GM19395 (cell line): Measurements from ENCODE around the gene NPAS2.

Experiments used
- ATAC-seq: cut with Tn5 transposase; IDR thresholded peaks from one replicate; pipeline ENCODE4 v1.9.1; 2021; ENCODE audit warnings: mild to moderate bottlenecking, moderate library complexity; ENCODE audit not compliant: unreplicated experiment

The NPAS2 gene

DNA sequence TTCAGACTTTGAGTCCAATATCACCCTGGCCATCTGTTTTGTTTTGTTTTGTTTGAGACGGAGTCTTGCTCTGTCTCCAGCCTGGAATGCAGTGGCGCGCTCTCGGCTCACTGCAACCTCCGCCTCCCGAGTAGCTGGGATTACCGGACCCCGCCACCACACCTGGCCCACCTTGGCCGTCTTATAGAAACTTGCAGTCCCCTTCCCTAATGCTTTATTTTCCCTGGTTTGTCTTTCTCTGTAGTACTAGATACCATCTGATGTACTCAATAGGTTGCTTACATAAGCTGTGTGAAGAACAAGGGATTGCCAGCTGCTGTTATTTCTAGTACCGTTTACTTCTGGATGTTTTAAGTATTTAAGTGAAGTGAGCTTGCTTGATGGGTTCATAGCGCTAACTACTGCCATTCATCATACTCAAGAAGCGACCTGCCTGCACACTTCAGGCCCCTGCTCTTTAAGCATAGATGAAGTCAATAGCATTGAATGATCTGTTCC lies 183.4 kb downstream of the NPAS2 start:
- no peak for ATAC-seq

GRCh38 chr2:101004620-101005325 lies 184.8 kb downstream of the NPAS2 start:
- ATAC-seq = no peak

DNA sequence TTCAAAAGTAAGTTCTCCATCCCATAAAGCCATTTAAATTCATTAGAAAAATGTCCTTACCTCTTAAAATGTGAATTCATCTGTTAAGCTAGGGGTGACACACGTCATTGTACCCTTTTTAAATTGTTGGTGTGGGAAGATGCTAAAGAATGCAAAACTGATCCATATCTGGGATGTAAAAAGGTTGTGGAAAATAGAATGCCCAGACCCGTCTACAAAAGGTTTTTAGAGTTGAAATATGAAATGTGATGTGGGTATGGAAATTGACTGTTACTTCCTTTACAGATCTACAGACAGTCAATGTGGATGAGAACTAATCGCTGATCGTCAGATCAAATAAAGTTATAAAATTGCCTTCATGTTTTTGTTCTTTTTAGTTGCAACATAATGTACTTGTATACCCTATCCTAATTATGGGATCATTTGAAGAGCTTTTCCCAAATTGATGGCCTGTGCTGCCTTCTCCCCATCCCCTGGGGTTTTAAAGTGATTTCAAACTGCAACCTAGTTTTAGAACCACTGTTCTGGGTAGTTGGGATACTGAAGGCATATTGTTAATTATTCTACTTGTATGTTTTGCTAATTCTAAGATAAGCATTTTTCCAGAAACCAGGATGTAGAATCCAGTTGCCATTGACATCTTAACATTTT lies 186.3 kb downstream of the NPAS2 start:
- ATAC-seq = no peak

DNA sequence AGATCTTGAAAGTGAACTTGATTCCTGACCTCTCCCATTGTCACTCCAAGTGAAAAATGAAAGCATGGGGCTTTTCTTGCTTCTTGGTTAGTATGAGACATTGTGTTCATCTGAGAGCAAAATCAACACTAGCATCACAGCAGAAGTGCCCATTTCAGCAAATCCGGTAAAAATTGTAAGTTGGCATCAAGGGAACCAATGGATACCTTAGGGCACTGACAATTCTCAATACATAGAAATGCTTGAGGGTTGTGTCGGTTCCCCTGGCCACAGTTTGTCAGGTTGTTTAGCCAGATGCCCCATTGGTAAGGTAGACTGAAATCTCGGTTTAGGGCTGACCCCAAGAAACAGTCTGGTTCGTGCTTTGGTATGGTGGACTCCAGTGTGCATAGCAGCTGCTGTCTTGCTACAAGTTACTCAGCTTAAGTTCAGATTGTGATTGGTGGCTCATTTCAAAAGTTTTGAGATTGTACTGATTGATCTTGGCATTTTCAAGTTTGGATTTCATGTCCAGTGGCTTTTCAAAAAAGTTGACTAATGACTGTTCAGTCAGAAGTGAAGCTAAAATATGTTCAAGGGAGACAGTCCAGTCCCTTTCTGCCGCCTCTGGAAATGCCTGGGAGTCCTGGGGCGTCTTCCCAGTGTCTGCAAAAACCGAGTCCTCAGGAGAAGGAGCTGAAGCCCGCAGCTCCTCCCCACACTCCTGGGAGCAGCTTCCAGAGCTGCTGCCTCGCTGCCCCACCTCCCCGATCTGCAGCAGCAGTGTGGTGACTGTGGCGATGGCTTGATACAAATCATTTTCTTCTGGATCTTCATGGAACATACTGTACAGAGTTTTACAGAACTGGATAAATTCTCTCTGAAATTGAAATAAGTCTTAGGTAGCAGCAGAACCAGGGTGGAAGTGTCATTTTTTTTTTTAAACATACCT lies 187.7 kb downstream of the NPAS2 start:
- no peak for ATAC-seq

DNA sequence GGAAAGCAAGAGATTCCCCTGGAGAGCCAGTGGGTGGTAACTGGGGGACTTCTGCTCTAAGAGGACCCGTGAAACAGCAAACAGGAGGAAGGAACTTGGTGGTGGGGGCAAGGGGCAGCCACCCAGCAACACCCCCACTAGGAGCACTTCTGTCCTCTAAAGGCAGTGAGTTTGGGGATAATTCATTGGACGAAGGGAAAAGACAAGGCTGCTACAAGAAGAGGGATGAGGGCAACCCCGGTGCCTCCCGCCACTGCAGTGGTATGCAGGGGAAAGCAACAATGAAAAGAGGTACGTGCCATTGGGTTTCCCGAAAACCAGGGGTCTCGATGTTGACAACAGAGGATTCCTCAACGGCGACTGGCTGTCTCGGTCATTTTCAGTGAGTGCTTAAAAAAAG lies 191.2 kb downstream of the NPAS2 start:
- no peak for ATAC-seq

DNA sequence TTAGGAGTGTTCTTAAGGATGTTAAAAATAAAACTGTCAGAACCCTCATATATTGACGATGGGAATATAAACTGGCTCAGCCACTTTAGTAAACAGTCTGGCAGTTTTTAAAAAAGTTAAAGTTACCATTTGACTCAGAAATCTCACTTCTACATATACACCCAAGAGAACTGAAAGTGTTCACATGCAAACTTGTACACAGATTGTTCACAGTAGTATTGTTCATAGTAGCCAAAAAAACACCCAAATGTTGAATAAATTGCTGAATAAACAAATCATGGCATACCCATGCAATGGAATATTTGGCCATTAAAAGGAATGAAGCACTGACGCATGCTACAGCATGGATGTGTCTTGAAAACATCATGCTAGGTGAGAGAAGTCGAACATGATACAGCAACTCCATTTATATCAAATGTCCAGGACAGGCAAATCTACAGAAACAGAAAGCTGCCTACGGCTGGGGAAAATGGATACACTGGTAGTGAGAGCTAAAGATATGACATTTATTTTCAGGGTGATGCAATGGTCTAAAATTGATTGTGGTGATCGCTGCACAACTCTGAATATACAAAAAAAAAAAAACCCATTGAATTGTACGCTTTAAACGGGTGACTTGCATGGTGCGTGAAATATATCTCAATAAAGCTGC lies 192.2 kb downstream of the NPAS2 start:
- peak; percentile 89 for ATAC-seq

GRCh38 chr2:101012706-101013181 lies 192.8 kb downstream of the NPAS2 start:
- no peak for ATAC-seq

GRCh38 chr2:101014264-101014857 lies 194.4 kb downstream of the NPAS2 start:
- ATAC-seq = no peak

GRCh38 chr2:101017371-101017770 lies 197.4 kb downstream of the NPAS2 start:
- ATAC-seq = no peak

DNA sequence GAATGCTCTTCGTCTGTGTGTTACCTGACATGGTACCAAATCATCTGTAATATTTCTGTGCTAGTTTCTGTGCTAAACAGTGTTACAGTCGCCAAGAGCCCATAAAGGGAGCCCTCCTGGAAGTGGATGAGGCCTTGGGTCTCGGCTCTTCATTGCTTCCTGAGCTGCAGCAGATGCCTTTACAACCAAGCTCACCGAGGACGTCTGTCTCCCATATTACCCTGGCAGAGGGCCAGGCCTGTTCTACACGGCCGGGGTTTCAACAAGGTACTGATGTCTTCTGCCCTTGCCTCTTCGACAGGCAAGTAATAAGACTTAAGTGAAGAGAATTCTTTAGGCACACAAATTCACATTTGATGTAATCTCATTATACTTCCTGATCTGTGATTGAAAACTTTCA lies 199.0 kb downstream of the NPAS2 start:
- ATAC-seq = no peak

GRCh38 chr2:101022221-101022620 lies 202.3 kb downstream of the NPAS2 start:
- no peak for ATAC-seq

- no peak for ATAC-seq
Observed at GRCh38 chr2:101023327-101024107, 203.6 kb downstream of the NPAS2 start.

- ATAC-seq = no peak
Observed at GRCh38 chr2:101025561-101025960, 205.6 kb downstream of the NPAS2 start.

DNA sequence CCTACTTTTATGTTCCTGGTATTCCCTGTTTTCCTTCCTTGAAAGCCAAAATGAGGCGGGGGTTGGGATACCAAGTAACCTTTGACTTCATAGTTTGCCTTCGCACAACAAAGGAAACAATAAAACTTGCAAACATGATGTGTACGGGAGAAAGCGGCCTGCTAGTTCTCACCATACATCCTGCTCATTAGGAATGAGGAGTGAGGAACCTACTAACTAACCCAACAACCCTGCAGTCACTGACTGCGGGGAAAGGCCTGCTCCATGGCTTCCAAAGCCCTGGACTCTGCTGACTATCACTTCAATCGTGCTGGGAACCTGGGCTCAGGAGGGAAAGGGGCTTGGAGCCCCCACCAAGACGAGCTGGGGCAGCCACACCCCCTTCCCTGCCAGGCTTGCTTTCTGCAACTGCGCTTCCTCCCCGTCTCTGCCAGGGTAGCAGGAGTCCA lies 206.3 kb downstream of the NPAS2 start:
- ATAC-seq = no peak

DNA sequence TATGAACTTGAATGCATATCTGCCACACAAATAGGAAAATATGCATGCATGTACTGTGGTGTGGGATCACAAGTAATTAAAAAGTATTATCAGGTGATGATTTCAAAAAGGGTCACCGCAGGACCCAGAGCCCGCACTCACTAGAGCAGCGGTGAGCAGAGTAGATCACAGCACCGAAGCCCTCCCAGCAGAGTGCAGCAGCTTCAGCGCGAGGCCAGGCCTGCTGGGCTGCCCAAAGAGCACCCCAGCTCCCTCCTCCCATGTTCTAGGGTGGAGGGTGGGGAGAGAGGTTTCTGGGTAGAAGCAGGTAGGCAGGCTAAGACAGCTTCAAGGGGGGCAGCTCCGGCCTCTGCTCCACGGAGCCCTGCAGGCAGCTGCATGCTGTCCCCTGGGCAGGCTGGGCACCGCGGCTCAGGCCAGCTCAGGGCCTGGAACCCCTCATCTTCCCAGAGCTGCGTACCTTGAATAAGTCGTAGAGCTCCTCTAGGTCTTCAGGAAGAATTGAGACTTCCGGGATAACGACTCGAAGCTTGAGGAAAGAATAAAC lies 207.1 kb downstream of the NPAS2 start:
- no peak for ATAC-seq

DNA sequence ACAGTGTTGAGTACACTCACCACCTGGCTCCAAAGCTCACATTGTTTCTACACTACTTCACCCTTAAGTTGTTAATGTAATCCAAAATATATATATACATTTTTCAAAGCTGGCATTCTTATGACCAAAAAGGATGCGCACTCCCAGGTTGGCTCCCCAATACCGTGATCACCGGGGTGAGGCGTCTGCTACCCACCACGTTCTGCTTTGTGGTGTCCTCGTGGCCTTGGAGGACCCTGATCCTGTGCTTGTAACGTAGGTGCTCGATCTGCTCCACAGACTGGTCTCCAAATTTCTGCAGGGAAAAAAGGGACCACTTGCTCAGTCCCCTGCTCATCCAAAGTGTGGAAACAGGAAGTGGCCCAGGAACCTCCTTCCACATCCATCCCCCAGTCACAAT lies 207.9 kb downstream of the NPAS2 start:
- ATAC-seq = no peak

- ATAC-seq = no peak
Observed at GRCh38 chr2:101030866-101031554, 211.1 kb downstream of the NPAS2 start.

DNA sequence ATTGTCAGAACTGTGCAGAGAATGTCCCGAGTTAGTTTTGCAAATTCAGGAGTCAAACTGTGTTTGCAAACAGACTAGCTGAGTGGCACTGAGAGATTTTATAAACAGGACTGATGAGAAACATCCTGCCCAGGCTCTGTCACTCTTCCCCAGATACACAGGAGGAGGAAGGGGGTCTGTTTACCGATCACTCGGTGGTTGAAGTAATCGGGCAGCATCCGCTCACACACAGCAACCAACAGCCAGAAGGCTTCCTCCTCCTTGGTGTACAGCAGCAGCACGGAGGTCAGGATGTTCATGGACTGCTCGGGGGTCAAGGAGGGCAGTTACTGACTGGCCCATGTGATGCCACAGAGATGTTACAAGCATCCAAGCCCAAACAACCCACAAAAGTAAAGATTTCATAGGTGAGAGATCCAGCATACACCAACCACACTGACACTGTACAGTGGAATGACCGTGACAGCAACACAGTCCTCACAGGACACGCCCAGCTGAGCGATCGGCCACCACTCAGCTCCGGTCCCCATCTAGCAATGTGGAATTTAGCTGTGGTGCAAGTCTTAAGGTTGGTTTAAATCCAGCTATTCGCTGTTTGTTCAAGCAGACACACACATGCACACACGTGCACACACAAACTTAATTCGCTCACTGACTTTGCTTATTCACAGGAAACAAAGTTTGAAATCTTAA lies 212.3 kb downstream of the NPAS2 start:
- ATAC-seq = no peak
